ENCODE measurements around the gene SACM1L. TPM values are rescaled to one million over a fixed set of nuclear protein-coding genes. Genes with fewer than 3 reads are reported as not detected.

SACM1L gene
- total RNA-seq, 1 experiment from 2014 or later = 51.0 TPM

GRCh38 chr3:45776301-45776595, 87.1 kb downstream of the SACM1L start:
- CTCF ChIA-PET = no interaction called here
- BruUV-seq (replicated peaks) = no TSS peak
- intact Hi-C loops (cut with micrococcal nuclease; ENCODE audit: unreplicated experiment) = no loop called here
- Histone ChIP-seq H3K4me3 (ENCODE audit: low read depth, low read length) (no peak overlapping the region), H3K36me3 (ENCODE audit: control insufficient read depth, insufficient read depth, low read length) (no peaks in the 10 kb centered on the region), H3K4me1 (peaks cover 15% of the 10 kb centered on the region), H3K27me3 (replicated peaks; ENCODE audit: control insufficient read depth, insufficient read depth, low read length) (no peaks in the 10 kb centered on the region), H3K9me3 (no peaks in the 10 kb centered on the region)
- H3K9me3 Mint-ChIP-seq (ENCODE audit: unreplicated experiment) = no peaks in the 10 kb centered on the region
- no peaks in the 10 kb centered on the region for H3K36me3 Mint-ChIP-seq (ENCODE audit: insufficient read depth, unreplicated experiment)
- POLR2A ChIA-PET = no interaction called here
- TF ChIP-seq, protein P1, sequence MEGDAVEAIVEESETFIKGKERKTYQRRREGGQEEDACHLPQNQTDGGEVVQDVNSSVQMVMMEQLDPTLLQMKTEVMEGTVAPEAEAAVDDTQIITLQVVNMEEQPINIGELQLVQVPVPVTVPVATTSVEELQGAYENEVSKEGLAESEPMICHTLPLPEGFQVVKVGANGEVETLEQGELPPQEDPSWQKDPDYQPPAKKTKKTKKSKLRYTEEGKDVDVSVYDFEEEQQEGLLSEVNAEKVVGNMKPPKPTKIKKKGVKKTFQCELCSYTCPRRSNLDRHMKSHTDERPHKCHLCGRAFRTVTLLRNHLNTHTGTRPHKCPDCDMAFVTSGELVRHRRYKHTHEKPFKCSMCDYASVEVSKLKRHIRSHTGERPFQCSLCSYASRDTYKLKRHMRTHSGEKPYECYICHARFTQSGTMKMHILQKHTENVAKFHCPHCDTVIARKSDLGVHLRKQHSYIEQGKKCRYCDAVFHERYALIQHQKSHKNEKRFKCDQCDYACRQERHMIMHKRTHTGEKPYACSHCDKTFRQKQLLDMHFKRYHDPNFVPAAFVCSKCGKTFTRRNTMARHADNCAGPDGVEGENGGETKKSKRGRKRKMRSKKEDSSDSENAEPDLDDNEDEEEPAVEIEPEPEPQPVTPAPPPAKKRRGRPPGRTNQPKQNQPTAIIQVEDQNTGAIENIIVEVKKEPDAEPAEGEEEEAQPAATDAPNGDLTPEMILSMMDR (IDR thresholded peaks at IDR 0.05; ENCODE audit: insufficient read depth in 1 of 2, low read depth in 1 of 2, low read length in 1 of 2, severe bottlenecking in 1 of 2, unreplicated experiment in 1 of 2) = no peak
- no peak overlapping the region for H3K27ac Mint-ChIP-seq (ENCODE audit: unreplicated experiment)
- peak in 1 of 2 experiments; percentile 13 for DNase-seq
- no peaks in the 10 kb centered on the region for H3K27me3 Mint-ChIP-seq (ENCODE audit: insufficient read depth, unreplicated experiment)
- no peak overlapping the region for H3K4me3 Mint-ChIP-seq (ENCODE audit: unreplicated experiment)
- H3K4me1 Mint-ChIP-seq (ENCODE audit: low read depth, unreplicated experiment) = peaks cover 7% of the 10 kb centered on the region

GRCh38 chr3:45776611-45777010, 87.4 kb downstream of the SACM1L start:
- Histone ChIP-seq H3K4me3 (ENCODE audit: low read depth, low read length) (no peak overlapping the region), H3K27me3 (replicated peaks; ENCODE audit: control insufficient read depth, insufficient read depth, low read length) (no peaks in the 10 kb centered on the region), H3K36me3 (ENCODE audit: control insufficient read depth, insufficient read depth, low read length) (no peaks in the 10 kb centered on the region), H3K4me1 (peaks cover 15% of the 10 kb centered on the region), H3K9me3 (no peaks in the 10 kb centered on the region)
- no peak overlapping the region for H3K4me3 Mint-ChIP-seq (ENCODE audit: unreplicated experiment)
- no TSS peak for BruUV-seq (replicated peaks)
- ChIA-PET CTCF (no interaction called here), POLR2A (no interaction called here)
- H3K4me1 Mint-ChIP-seq (ENCODE audit: low read depth, unreplicated experiment) = peaks cover 7% of the 10 kb centered on the region
- no peaks in the 10 kb centered on the region for H3K9me3 Mint-ChIP-seq (ENCODE audit: unreplicated experiment)
- intact Hi-C loops (cut with micrococcal nuclease; ENCODE audit: unreplicated experiment) = no loop called here
- H3K36me3 Mint-ChIP-seq (ENCODE audit: insufficient read depth, unreplicated experiment) = no peaks in the 10 kb centered on the region
- TF ChIP-seq, protein P1 (IDR thresholded peaks at IDR 0.05; ENCODE audit: insufficient read depth in 1 of 2, low read depth in 1 of 2, low read length in 1 of 2, severe bottlenecking in 1 of 2, unreplicated experiment in 1 of 2) = no peak
- H3K27ac Mint-ChIP-seq (ENCODE audit: unreplicated experiment) = no peak overlapping the region
- no peaks in the 10 kb centered on the region for H3K27me3 Mint-ChIP-seq (ENCODE audit: insufficient read depth, unreplicated experiment)
- peak in 1 of 2 experiments; percentile 18 for DNase-seq

- no TSS peak for BruUV-seq (replicated peaks)
- TF ChIP-seq, protein P1 (IDR thresholded peaks at IDR 0.05; ENCODE audit: insufficient read depth in 1 of 2, low read depth in 1 of 2, low read length in 1 of 2, severe bottlenecking in 1 of 2, unreplicated experiment in 1 of 2) = no peak
- no peaks in the 10 kb centered on the region for H3K9me3 Mint-ChIP-seq (ENCODE audit: unreplicated experiment)
- no peak overlapping the region for H3K4me3 Mint-ChIP-seq (ENCODE audit: unreplicated experiment)
- Histone ChIP-seq H3K4me1 (peaks cover 15% of the 10 kb centered on the region), H3K9me3 (no peaks in the 10 kb centered on the region), H3K36me3 (ENCODE audit: control insufficient read depth, insufficient read depth, low read length) (no peaks in the 10 kb centered on the region), H3K4me3 (ENCODE audit: low read depth, low read length) (no peak overlapping the region), H3K27me3 (replicated peaks; ENCODE audit: control insufficient read depth, insufficient read depth, low read length) (no peaks in the 10 kb centered on the region)
- intact Hi-C loops (cut with micrococcal nuclease; ENCODE audit: unreplicated experiment) = no loop called here
- H3K4me1 Mint-ChIP-seq (ENCODE audit: low read depth, unreplicated experiment) = peaks cover 7% of the 10 kb centered on the region
- DNase-seq = peak in 1 of 2 experiments; percentile 20
- no peaks in the 10 kb centered on the region for H3K27me3 Mint-ChIP-seq (ENCODE audit: insufficient read depth, unreplicated experiment)
- ChIA-PET CTCF (no interaction called here), POLR2A (no interaction called here)
- no peak overlapping the region for H3K27ac Mint-ChIP-seq (ENCODE audit: unreplicated experiment)
- H3K36me3 Mint-ChIP-seq (ENCODE audit: insufficient read depth, unreplicated experiment) = no peaks in the 10 kb centered on the region
Observed at GRCh38 chr3:45777111-45777745, 88.0 kb downstream of the SACM1L start.

Data from Caco-2 (cell line).